Midbrain (tissue), 1 donor: ENCODE results near the gene SLC35B2.
A peak's percentile ranks its signal among the peaks of the same experiment; 100 is the strongest.

Experiments used
- DNase-seq: peaks from one replicate; lab custom pipeline; 2025; lab: John Stamatoyannopoulos, UW

SLC35B2 gene

DNA sequence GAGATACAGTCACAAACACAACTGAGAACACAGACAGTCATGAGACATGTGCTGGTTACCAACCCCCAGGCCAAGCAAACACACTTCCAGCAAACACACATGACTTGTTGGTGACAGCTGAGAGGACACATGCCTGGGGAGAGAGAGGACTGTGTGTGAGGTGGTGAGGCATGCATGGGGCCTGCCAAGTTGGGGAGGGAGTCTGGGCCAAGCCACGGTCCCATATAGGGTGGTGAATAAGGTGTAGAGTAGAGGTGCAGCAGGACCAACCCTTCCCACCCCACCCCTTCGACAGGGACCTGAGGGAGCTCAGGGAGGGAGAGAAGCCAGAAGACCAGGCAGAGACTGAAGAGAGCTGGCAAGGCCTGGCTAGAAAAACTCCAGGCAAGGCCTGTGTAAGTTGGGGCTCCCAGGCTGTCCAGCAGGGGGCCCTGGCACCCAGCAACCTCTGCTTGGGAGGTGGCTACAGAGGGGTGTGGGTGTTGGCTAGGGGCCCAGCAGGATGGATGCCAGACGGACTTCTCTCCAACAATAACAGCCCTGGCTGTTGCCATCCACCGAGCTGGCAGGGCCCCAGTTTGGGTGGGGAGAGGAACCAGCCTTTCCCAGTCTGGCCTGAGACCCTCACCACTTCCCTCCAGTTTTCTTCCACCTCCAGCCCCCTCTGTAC, 35.9 kb downstream of the SLC35B2 start:
- peak; percentile 77 for DNase-seq

DNA sequence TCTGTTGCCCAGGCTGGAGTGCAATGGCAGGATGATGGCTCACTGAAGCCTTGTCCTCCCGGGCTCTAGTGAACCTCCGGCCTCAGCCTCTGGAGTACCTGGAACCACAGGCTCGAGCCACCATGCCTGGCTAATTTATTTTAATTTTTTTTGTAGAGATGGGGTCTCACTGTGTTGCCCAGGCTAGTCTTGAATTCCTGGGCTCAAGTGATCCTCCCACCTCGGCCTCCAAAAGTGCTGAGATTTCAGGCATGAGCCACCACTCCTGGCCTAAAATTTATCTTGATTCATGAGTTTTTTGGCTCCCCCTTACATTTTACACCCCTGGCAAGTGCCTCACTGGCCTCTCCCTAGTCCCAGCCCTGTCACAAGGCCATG, 36.4 kb downstream of the SLC35B2 start:
- no peak for DNase-seq

DNA sequence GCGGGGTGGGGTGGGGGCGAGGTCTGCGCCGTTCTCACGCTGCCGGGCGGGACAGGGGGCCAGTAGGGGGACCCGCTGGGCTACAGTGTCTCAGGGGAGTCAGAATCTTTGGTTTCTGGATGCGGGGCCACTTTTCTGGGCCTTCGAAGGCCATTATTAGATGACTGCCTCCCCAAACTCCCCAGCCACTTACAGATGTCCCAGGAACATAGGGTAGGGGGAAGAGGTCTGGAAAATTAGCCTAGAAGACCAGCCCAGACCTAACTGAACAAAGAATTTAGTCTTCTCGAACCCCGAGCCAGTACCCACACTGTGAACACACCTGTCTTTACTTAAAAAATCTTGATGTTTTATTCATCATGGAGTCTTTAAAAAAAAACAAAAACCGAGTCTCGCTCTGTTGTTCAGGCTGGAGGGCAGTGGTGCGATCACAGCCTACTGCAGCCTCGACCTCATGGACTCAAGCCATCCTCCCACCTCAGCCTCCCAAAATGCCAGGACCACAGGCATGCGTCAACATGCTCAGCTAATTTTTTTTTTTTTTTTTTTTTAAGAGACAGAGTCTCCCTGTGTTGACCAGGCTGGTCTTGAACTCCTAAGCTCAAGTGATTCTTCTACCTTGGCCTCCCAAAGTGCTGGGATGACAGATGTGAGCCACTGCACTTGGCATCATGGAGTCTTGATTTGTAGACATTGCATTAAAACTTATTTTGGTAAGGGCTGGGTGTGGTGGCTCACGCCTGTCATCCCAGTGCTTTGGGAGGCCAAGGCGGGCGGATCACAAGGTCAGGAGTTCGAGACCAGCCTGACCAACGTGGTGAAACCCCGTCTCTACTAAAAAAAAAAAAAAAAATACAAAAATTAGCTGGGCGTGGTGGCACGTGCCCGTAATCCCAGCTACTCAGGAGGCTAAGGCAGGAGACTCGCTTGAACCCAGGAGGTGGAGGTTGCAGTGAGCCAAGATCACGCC, 37.2 kb downstream of the SLC35B2 start:
- DNase-seq = no peak

DNA sequence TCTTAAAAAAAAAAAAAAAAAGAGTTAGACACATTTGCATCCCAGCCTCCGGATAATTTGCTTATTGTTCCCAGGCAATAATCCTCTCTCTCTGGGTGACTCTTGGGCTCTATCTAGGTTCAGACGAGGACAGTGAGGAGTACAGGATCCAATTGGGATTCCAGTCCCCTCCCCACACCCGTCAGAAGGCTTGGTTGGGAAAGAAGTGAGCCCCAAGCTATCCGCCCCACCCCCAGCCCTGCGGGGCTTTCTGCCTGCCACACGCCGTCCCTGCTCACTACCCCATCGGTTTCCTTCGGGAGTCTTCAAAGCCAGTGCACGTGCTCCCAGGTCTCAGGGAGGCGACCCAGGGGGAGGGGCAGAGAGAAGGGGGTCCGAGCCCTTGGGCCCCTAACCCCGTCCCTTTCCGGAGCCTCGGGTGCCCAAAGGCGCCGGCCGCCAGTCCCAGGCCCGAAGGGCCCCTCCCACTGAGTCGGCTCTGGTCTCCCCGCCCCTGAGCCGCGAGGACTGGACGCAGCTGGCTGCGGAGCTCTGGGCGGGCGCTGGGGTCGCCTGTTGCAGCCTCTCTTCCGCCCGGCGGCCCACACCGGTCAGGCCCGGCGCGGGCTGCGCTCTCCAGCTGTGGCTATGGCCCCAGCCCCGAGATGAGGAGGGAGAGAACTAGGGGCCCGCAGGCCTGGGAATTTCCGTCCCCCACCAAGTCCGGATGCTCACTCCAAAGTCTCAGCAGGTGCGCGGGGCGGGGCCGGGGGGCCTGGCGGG, 38.1 kb downstream of the SLC35B2 start:
- peak; percentile 54 for DNase-seq

DNA sequence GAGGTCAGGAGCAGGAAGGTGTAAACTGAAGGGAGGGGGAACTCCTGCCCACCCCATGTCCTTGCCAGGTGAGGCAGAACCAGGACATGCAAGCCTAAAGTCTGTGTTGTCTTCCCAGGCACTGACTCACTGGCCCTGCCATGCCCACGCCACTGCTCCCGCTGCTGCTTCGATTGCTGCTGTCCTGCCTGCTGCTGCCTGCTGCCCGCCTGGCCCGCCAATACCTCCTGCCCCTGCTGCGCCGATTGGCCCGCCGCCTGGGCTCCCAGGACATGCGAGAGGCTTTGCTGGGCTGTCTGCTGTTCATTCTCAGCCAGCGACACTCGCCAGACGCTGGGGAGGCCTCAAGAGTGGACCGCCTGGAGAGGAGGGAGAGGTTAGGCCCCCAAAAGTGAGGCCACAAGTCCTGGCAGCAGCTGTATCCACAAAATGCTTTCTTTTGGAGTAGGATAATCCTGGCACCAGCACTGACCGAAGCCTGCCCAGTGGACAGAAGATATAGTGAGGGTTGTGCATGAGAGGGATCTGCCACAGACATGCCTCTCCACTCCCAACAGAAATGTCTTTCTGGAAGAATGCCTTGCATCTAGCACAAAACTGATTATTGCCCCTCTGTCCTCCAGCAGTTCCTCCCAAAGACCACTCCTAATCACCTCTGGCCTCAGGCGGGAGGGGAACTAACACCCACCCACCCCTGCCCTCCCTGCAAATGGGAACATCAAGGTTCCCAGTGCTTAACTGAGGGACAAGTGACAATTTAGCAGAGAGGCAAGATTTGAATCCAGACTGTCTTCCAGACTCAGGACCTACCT, 39.8 kb downstream of the SLC35B2 start:
- peak; percentile 35 for DNase-seq

DNA sequence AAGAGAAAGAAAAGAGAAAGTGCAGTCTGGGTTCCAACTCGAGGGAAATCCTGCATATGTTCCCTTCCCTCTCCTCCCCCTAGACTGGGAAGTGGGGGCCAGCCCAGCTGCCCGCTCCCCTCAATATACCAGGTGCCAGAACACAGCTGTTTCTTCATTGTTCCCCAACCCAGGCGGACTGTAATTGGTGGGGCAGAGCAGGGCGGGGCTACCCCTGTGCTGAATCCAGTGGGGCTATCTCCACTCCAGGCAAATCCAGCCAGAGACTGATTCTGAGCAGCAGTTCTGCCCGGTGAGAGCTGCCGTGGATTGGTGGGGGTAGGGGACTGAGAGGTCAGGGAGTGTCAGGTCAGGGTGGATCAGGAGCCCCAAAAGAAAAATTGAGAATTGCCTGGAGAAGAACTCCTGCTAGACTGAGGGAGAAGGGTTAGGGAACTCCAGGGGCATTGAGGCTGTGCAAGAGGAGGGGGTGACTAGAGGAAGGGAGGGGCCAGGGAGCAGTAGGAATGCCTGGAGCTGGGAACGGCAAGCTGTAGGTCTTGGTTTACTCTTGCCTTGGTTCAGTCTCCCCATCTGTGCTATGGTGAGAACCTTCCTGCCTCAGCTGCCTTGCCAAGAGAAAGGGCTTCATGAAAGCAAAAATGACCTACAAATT, 40.5 kb downstream of the SLC35B2 start, which contains the start of gene MYMX:
MYMX (plus strand) TSS at position 250 of the 655 bp plus-strand sequence. CDS start 546 bp downstream, outside the sequence.
- DNase-seq = no peak

DNA sequence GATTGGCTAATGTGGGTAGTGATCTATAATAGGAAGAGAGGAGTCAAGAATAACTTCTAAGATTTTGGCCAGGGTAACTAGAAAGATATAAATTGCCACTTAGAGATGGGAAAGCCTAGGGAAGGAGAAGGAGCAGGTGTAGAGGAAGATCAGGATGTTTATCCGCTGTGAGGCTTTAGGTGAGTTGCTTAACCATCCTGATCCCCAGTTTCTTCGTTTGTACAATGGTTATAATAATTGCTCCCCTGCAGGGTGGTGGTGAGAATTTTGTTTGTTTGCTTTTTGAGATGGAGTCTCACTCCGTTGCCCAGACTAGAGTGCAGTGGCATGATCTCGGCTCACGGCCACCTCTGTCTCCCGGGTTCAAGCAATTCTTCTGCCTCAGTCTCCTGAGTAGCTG, 43.0 kb downstream of the SLC35B2 start:
- DNase-seq = no peak

DNA sequence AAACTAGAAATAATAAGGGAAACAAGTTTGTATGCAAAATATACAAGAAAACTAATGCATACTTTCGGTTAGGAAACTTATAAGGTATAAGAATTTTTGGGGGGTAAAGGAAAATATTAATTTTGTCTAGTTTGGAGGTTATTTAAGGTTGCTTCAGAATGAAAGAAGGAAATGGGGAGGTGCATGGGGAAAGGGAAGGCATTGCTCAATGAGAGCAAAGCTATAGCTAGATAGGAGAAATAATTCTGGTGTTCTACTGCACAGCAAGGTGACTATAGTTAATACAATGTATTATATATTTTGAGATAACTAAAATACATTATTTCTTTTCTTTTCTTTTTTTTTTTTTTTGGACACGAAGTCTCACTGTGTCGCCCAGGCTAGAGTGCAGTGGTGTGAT, 46.0 kb downstream of the SLC35B2 start:
- DNase-seq = no peak

DNA sequence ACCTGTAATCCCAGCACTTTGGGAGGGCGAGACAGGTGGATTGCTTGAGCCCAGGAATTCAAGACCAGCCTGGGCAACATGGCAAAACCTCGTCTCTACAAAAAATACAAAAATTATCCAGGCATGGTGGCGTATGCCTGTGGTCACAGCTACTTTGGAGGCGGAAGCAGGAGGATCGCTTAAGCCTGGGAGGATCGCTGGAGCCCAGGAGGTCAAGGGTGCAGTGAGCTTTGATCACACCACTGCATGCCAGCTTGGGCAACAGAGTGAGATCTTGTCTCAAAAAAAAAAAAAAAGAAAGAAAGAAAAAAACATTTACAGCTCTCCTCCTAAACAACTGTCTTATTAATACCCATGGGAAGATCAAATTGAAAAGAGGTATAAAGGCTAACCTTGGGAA, 49.4 kb downstream of the SLC35B2 start:
- no peak for DNase-seq
